Tibial nerve (tissue), 4 donors: ENCODE data around the gene F9.

Experiments
- CTCF ChIP-seq, 5 experiments: fragments of 200-600 bp in 3 of 5; fragments of 450-650 bp in 2 of 5; sonication (generic) in 3 of 5; IDR thresholded peaks; one replicate each; pipeline ENCODE4 v1.5.1; 2016 to 2019; ENCODE audit warnings: antibody characterized with exemption in 5 of 5, mild to moderate bottlenecking in 3 of 5, moderate library complexity in 2 of 5
- EP300 ChIP-seq, 2 donors: sonication (generic); formaldehyde crosslinking; IDR thresholded peaks; one replicate each; pipeline ENCODE4 v1.6.1; 2017; ENCODE audit warnings: antibody characterized with exemption in 2 of 2, mild to moderate bottlenecking in 1 of 2
- POLR2A ChIP-seq, 2 donors: fragments of 450-650 bp; IDR thresholded peaks; one replicate each; pipeline ENCODE4 v1.6.1; 2017; ENCODE audit warnings: antibody characterized with exemption in 2 of 2, mild to moderate bottlenecking in 2 of 2, moderate library complexity in 2 of 2

- TF ChIP-seq CTCF (IDR thresholded peaks at IDR 0.05) (no peak), POLR2A (IDR thresholded peaks at IDR 0.05) (no peak), EP300 (IDR thresholded peaks at IDR 0.05) (no peak)
Observed at GRCh38 chrX:139600105-139600504, 69.6 kb downstream of the F9 start.
